ENCODE data around the gene MGLL.
A peak's percentile ranks its signal among the peaks of the same experiment; 100 is the strongest.

MGLL gene

DNA sequence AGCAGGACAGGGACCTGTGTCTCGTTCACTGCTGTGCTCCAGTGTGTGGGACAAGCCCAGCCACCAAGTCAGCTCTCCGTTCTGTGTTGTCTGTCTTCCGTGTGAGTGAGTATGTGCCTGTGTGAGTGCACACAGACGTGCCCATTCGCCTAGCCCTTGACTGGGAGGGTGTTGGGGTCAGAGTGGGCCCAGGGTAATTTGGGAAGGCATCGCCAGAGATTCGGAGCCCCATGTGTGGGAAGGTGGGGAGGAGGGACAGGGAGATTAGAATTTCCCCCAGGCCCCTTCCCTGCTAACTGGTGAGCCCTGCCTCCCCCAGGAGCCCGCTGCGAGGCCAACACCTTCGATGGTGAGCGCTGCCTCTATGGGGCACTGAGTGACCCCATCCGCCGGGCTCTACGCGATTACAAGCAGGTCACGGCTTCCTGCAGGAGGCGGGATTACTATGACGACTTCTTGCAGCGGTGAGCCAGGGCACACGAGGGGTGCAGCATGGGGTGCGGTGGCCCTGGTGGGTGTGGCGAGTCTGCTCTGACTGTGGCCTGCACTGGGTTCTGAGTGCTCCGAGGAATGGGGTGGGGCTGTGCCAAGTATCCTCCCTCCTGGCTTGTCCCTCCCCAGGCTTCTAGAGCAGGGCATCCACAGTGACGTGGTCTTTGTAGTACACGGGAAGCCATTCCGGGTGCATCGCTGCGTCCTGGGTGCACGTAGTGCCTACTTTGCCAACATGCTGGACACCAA is 146.5 kb downstream of the MGLL start:
- no peak for DNase-seq (ENCODE audit: low read depth in 3 of 3)

DNA sequence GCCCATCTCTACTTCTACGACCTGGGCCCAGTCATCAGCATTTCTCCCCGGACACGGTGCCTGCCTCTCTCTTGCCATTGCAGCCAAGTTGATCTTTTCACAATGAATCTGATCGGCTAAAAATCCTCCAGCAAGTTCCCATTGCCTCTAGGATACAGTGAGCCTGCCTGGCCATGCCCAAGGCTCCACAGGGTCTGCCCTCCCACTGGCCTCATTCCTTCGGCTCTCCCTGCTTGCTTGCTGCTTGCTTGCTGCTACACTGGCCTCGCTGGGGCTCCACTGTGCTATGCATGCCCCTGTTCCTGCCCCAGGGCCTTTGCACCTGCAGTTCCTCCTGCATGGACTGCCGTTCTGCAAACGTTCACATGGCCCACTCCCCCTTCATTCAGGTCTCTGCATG is 147.5 kb downstream of the MGLL start:
- no peak for DNase-seq (ENCODE audit: low read depth in 3 of 3)

DNA sequence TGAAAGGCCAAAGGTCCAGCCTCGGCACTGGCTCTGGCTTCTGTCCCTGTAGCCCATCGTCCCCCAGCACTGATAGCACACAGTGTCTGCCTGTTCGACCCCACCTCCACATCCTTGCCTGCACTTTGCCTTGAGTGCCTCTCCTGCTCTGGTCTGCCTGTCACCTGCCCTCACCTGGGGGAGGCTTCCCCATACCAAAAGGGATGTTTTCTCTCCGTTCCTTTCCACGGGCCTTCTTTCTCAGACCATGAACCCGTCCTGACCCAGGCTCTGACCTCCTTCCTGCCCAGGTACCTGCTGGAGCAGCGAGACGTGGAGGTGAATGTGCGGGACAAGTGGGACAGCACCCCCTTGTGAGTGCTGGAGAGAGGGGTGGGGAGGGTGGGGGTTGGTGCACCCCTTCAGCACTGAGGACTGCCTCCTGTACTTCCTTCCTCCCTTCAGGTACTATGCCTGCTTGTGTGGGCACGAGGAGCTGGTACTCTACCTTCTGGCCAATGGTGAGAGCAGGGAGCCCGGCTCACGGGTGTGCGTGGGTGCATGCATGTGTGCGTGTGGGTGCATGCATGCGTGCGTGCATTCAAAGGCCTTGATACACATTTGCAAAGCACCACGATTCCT is 148.1 kb downstream of the MGLL start:
- no peak for DNase-seq (ENCODE audit: low read depth in 3 of 3)

DNA sequence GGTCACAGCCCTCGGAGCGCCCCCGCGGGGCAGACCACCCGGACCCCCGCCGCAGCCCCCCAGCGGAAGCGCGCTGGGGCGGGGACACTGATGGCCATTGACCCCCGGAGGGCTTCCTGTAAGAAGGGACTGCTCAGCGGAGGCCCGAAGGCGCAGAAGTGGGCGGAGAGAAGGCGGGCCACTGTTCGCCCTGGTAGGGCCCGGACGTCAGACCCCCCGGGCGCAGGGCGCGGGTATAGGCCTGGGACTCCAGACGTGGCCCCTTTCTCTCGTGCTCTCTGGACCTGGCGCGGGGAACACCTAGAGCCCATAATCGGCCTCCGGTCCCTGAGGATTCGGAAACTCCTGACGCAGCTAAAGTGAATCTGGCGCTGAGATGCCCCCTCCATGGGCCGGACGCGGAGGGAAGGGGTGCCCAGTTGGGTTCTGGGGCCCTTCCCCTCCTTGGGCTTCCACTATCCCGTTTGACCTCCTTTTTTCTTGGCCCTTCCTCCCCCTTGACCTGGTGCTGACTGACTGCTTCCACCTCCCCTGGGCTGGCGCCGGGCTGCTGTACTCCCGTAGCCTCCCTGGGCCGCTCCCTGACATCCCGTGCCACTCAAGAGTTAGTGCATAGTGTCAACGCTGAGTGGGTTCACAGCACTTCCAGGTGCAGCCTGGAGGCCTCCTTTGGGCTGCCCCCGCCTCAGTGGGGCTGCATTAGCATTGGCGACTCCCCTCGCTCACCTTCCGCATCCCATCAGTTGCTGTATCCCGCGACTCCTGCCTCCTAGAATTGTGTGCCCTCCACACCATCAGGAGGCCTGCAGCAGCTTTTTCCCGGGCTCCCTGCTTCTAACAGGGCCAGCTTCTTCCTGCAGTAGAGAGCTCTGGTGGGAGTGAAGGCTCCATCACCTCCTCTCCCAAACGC is 148.9 kb downstream of the MGLL start:
- DNase-seq (ENCODE audit: low read depth in 3 of 3), result peak in 2 of 3 experiments; percentile 18 to 28

DNA sequence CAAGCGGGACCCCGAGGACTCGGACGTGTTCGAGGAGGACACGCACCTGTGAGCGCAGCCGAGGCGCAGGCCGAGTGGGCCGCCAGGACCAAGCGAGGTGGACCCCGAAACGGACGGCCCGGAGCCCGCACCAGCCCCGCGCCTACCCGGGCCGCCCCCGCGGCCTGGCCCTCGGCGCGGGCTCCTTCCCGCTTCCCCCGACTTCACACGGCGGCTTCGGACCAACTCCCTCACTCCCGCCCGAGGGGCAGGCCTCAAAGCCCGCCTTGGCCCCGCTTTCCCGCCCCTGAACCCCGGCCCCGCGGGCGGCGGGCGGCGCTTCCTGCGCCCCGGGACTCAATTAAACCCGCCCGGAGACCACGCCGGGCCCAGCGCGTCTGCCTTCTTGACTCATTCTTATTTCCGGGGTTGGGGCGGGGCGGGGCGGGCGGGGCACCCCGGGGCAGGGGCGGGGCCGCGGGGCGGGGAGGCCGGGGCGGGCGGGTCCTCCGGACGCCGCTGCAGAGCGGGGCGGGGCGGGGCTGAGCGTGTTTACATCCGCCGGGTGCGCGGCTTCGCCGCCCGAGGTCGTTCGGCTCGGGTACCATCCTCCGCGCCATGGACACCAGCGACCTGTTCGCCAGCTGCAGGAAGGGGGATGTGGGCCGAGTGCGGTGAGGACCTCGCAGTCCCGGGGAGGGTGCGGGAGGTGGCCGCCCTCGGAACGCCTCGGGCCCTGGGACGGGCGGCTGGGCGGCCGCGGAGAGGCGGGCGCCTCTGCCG is 149.7 kb downstream of the MGLL start, which contains the start of gene ABTB1:
Gene ABTB1 (plus strand): TSS at position 524 of the 762 bp plus-strand sequence. CDS start 74 bp downstream, at position 598.
- DNase-seq (ENCODE audit: low read depth in 3 of 3), result peak; percentile 75 to 79 (median 75)

DNA sequence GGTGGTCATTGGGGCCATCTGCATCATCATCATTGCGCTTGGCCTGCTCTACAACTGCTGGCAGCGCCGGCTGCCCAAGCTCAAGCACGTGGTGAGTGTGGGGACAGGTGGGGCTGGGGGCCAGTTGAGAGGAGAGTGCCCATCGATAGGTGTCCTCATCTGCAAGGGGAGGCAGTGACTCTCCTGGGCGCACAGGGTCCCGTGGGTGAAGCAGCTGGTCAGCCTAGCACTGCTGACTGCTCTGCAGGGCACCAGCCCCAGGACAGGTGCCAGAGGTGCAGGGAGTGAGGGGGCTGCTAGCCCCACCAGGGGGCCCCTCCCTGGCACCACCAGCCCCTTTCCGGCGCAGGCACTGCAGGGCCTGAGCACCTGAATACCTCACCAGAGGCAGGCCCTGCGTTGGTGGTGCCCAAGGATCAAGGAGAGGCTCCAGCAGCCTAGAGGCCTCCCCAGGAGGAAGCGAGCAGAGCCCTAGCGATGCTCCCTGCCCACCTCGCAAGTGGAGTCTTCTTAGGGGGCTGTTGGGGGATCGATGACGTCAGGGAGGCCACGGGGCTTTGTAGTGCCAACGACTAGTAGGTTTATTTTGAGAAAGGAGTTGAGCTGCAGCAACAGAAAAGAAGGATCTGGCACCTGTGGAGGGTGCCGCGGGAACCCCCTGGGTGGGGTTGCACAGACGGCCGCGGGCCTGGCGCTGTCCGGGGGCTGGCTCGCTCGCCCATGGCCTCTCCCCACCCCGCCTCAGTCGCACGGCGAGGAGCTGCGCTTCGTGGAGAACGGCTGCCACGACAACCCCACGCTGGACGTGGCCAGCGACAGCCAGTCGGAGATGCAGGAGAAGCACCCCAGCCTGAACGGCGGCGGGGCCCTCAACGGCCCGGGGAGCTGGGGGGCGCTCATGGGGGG is 150.5 kb downstream of the MGLL start:
- peak in 1 of 3 experiments; percentile 24 for DNase-seq (ENCODE audit: low read depth in 3 of 3)

DNA sequence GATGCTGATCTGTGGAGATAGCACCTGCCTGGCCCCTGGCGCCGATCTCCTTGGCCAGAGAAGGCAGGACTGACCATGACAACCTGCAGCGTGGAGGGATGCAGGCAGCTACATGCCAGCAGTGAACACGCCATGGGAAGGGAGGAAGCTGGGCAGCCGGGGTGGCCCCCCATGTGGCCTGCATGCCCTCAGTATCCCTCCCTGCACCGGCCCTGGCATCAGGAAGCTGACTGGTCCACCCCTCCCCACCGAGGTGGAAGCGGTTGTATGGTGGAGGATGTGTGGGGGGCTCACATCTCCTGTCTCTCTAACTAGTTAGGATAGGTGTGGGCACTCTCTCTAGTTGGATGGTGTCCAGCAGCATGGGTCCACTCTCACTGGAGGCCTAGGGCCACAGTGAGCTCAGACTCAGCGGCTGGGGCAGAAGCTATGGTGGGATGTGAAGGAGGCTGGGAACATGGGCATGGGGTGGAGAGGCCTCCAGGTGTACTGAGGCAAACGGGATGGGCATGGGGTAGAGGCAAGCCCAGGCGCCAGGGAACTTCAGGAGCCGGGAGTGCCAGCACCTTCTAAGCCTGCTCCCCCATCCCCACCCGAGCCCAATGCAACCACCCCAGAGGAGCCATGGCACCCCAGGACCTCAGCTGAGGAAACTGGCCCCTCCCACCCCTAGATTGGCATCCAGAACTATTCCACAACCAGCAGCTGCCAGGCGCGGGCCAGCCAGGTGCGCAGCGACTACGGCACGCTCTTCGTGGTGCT is 151.4 kb downstream of the MGLL start:
- DNase-seq (ENCODE audit: low read depth in 3 of 3), result no peak

DNA sequence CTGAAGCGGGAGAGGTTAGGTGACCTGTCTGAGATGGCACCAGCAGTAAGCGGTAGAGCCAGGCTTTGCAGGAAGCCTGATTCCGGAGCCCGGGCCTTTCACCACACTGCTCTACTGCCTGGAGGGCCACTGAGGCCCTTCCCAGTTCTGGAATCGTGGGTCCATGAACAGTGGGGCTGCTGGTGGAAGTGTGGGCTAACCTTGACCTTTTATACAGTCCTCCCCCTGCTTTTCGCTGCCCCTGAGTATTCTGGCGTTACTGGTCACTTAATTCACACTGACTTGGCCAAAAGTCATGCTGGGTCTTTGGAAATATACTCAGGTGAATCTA is 152.1 kb downstream of the MGLL start:
- DNase-seq (ENCODE audit: low read depth in 3 of 3), result no peak

DNA sequence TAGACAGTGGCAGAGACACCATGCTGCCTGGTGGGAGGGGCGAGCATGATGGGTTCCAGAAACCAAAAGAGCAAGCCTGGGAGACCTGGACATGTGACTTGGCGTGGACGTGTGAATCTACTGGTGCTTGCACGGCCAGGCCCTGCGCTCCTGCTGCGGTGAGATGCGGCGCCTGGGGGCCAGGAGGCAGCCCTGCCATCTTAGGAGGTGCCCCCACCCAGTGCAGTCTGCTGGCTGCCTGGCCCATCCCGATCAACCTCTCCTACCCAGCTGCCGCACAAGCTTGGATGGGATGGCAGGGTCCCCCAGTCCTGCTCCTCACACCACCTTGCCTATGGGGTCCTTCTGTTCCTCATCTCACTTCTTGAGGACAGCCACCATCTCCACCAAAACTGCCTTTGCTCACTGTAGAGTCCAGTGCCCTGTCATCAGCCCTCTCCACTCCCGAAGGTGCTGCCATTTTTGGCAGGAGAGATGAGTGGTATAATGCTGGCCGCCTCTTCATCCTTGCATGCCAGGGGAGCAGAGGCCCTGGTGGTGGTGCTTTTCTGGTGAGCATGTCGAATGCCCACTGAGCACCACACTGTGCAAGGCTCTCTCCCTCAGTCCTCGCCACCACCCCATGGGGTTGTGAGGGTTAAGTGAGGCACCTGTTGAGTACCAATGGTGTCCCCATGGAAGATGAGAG is 152.6 kb downstream of the MGLL start:
- DNase-seq (ENCODE audit: low read depth in 3 of 3), result no peak

DNA sequence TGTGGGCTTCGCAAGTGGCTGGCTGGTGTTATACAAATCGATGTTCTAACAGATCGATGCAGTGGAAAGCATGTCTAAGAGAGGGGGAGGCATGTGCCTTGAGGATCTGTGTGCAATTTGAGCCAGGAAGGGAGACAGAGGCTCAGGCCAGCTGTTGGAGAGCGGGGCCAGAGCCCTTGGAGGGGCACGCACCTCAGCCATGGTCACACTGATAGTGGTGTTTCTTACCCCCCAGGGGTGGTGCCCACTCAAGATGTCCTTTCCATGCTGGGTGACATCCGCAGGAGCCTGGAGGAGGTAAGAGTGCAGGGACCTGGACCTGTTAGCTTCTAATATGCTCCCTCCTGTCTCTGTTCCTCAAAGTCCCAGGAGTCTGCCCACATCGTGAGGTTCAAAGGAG is 153.4 kb downstream of the MGLL start:
- no peak for DNase-seq (ENCODE audit: low read depth in 3 of 3)

DNA sequence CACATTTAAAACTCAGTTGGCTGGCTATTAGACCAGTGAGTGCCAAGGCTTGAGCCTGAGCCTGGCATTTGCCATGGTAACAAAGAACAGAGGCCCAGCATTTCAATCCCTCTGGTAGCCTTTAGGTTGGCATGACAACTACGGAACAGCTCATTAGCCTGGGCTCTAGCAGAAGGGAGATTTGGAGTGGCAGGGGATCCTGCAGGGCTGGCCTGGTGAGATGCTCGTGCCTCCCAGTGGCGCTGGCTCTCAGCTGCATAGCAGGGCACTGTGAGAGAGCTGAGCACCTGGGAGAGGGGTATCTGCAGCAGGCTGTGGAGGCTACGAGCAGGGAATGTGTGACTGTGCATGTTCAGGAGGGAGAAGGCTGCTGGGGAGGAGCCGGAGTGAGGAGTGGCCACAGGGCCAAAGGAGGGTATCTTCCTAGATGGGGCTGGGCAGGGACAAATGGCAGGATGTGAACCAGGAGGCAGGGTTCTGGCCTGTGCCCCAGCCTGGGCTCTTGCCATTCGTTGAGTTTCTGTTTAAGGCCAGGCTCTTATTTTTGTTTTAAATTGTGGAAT is 155.1 kb downstream of the MGLL start:
- DNase-seq (ENCODE audit: low read depth in 3 of 3), result no peak

DNA sequence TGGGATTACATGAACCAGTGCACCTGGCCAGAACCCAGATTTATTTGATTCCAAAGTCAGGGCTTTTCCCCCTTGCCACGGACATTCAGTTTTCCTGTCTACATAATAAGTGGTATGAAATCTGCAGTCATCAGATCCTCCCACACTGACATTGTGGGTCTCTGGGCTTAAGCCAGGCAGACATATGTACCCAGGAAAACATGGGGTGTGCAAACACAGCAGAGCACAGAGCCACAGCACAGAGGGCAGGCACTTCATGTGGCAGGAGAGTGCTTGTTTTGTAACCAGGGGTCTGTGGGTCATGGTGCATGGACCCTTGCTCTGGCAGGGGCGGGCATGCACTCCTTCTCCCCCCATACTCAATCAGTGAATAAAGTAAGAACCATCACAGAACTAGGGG is 155.6 kb downstream of the MGLL start:
- no peak for DNase-seq (ENCODE audit: low read depth in 3 of 3)

DNA sequence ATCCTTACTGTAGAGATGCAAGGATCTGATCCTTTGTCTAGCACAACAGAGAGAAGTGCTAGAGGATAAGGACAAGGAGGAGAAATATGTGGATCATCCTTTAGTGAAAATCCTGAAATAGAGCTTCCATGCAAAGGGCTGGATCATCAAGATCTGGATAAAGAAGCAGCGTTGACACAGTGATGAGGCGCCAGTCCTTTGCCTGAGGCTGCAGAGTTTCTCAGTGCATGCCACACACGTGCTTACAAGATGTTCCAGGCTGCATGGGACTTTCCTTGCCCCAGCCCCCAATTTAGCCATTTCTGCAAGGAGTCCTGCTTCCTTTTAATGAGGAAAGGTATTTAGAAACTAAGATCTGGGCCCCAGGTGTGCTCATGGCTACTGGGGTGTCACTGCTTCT is 156.7 kb downstream of the MGLL start:
- no peak for DNase-seq (ENCODE audit: low read depth in 3 of 3)

DNA sequence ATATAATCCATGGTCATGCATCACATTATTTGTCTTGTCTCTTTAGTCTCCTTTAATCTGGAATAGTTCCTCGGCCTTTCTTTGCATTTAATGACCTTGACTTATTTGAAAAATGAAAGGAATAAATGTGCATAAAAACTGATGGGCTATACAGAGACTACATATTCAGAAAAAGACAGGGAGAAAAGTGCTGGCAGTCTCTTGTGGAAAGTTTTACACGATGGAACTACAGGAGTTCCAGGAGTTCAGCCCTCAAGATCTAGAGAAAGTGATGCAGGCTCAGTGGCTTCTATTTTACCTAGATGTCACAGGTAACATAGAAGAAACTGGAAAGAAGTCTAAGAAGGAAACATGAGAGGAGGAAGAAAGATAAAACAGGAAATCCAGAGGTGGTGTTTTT is 157.2 kb downstream of the MGLL start:
- DNase-seq (ENCODE audit: low read depth in 3 of 3), result no peak

DNA sequence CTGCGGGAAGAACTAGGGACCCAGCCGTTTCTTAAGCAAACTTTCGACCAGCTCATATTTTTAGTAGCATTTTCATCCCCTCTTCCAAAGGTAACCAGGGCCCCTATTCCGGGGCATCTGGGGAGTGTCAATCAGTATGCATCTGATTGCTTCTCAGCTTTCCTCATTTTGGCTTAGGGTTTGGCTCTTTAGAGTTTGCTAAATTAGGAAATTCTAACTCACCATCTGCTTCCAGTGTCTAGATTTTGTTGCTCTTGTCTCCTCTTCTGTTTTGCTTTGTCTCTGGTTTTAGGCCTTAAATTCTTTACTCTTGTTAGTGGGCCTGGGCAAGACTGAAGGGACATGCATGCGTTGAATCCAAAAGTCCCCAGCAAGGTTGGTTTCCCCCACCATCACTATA is 159.2 kb downstream of the MGLL start:
- no peak for DNase-seq (ENCODE audit: low read depth in 3 of 3)

DNA sequence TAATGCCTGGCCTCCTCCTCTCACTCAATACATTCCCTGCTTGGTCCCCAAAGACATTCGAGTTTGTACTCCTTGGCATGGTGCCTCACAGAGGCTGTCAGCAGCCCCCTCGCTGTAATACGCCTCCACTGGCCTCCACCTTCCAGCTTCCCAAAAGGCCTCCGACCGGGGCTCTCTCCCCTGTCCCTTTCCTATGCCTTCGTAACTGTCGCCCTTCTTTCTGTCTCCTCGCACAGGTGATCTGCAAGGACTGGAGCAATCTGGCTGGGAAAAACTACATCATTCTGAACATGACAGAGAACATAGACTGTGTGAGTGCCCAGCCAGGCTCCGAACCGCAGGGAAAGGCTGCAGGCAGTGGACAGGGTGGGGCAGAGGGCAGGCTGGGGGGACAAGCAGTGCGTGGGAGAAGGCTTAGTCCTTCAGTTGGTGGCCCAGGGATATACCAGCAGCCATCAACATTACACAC is 160.3 kb downstream of the MGLL start:
- DNase-seq (ENCODE audit: low read depth in 3 of 3), result no peak

DNA sequence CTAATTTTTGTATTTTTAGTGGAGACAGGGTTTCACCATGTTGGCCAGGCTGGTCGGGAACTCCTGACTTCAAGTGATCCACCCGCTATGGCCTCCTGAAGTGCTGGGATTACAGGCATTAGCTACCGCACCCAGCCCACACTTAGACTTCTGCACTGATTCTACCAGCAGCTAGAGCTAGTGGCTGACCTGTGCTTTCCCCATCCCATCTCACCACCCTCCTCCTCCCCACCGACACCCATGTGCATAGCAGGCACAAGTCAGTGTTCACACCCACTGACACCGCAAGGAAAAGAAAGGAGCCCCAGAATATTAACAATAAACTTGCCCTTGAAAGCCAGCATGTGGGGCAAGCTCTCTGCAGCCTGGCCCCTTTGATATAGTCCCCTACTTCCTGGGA is 160.7 kb downstream of the MGLL start:
- no peak for DNase-seq (ENCODE audit: low read depth in 3 of 3)

DNA sequence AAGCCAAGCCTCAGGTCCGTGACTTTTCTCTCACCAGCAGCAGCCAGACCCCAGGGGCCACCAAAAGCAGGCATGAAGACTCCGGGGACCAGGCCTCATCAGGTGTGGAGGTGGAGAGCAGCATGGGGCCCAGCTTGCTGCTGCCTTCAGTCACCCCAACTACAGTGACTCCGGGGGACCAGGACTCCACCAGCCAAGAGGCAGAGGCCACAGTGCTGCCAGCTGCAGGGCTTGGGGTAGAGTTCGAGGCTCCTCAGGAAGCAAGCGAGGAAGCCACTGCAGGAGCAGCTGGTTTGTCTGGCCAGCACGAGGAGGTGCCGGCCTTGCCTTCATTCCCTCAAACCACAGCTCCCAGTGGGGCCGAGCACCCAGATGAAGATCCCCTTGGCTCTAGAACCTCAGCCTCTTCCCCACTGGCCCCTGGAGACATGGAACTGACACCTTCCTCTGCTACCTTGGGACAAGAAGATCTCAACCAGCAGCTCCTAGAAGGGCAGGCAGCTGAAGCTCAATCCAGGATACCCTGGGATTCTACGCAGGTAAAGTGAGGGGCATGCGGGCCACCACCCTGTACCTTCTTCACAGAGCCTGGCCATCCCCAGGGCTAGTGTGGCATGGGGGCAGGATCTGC is 161.6 kb downstream of the MGLL start:
- DNase-seq (ENCODE audit: low read depth in 3 of 3), result no peak

DNA sequence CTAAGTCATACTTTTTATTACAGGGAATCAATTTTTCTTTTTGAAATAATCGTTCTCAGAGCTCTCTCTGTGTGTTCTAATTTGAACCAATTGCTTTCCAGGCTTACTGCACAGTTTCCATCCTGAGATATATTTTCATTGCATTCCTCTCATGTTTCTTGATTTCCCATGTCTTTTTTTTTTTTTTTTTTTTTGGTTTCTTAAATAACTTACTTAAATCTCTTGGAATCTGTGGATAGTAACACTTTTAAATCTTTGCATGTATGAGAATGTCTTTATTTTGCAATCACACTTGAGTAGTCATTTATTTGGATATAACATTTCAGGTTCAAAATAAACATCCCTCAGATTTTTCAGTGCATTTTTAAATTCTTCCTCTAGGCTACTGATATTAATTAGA is 164.1 kb downstream of the MGLL start:
- DNase-seq (ENCODE audit: low read depth in 3 of 3), result no peak
